Endothelial cell of umbilical vein (primary cell): ENCODE data around the gene USP30. TPM values are rescaled to one million over a fixed set of nuclear protein-coding genes. Genes with fewer than 3 reads are reported as not detected.

ENCODE experiments used
- BruUV-seq: library from RNA; stranded (reverse); fragments of 400-500 nt; replicated peaks from 2 replicates; lab custom pipeline; 2021; lab: Mats Ljungman, UMichigan
- CTCF ChIA-PET: fragments of 300-600, 350-600 bp; sonication (Branson Sonifier 250); formaldehyde crosslinking; loops from one replicate; lab custom pipeline; 2021; ENCODE audit warnings: antibody characterized with exemption, inconsistent platforms; lab: Charles Lee
- POLR2A ChIA-PET: fragments of 300-600, 350-600 bp; sonication (Branson Sonifier 250); formaldehyde crosslinking; loops from one replicate; lab custom pipeline; 2021; ENCODE audit warnings: antibody characterized with exemption, inconsistent platforms; lab: Charles Lee
- DNase-seq: peaks from one replicate; pipeline ENCODE4 v3.0.0-alpha.2; 2011; ENCODE audit warnings: low read depth, low spot score
- FAIRE-seq: peaks from 2 replicates; lab custom pipeline; 2011; peaks lifted over from hg19 to GRCh38; lab: Jason Lieb, UNC
- H2AFZ ChIP-seq: 2 replicates; pipeline ENCODE4 v1.6.0; 2012; ENCODE audit warnings: low read depth, low read length, control low read depth, inconsistent platforms
- H3K27ac ChIP-seq: 2 replicates; pipeline ENCODE4 v1.5.1; 2011; ENCODE audit warnings: low read depth, mild to moderate bottlenecking, control low read depth, low read length, moderate library complexity; ENCODE audit not compliant: insufficient read depth
- H3K27me3 ChIP-seq, 2 experiments: 2 replicates each; pipeline versions ENCODE4 v1.6.0 to v1.6.1; 2011; ENCODE audit warnings: low read length in 2 of 2, mixed read lengths in 1 of 2; ENCODE audit not compliant: control insufficient read depth in 2 of 2, insufficient read depth in 2 of 2
- H3K36me3 ChIP-seq, 2 experiments: 2 replicates in 1 of 2; 3 replicates in 1 of 2; pipeline ENCODE4 v1.5.1; 2011; ENCODE audit warnings: low read length in 2 of 2, mild to moderate bottlenecking in 1 of 2, moderate library complexity in 1 of 2; ENCODE audit not compliant: control insufficient read depth in 2 of 2, insufficient read depth in 2 of 2; ENCODE audit errors: extremely low read depth in 1 of 2
- H3K4me1 ChIP-seq: 3 replicates; pipeline ENCODE4 v1.5.1; 2011; ENCODE audit warnings: mild to moderate bottlenecking, low read length; ENCODE audit not compliant: control insufficient read depth, insufficient read depth; ENCODE audit errors: extremely low read depth
- H3K4me2 ChIP-seq: 2 replicates; pipeline ENCODE4 v1.6.1; 2011; ENCODE audit warnings: low read length, control low read depth, mixed read lengths; ENCODE audit not compliant: insufficient read depth
- H3K4me3 ChIP-seq, 3 experiments: fragments of 200-600 bp in 1 of 3; sonication (generic), shearing (Covaris generic) in 1 of 3; replicated peaks in 1 of 3; 2 replicates each; pipeline ENCODE4 v1.5.1; 2011 to 2016; ENCODE audit warnings: control low read depth in 3 of 3, low read length in 3 of 3, mild to moderate bottlenecking in 2 of 3, inconsistent platforms in 1 of 3, low read depth in 1 of 3, moderate library complexity in 1 of 3; ENCODE audit not compliant: insufficient read depth in 1 of 3
- H3K79me2 ChIP-seq: 2 replicates; pipeline ENCODE4 v1.6.0; 2012; ENCODE audit warnings: low read length, inconsistent platforms; ENCODE audit not compliant: control insufficient read depth, insufficient read depth
- H3K9ac ChIP-seq: replicated peaks from 2 replicates; pipeline ENCODE3; 2011; ENCODE audit warnings: low read length, control low read depth; ENCODE audit not compliant: insufficient read depth; ENCODE audit errors: extremely low read depth
- H3K9me1 ChIP-seq: replicated peaks from 3 replicates; pipeline ENCODE4 v1.6.0; 2011; ENCODE audit warnings: mild to moderate bottlenecking, low read length; ENCODE audit not compliant: control insufficient read depth, insufficient read depth; ENCODE audit errors: extremely low read depth
- H3K9me3 ChIP-seq: replicated peaks from 2 replicates; pipeline ENCODE4 v1.5.1; 2012; ENCODE audit warnings: low read length, inconsistent platforms; ENCODE audit not compliant: control insufficient read depth, insufficient read depth
- H4K20me1 ChIP-seq: replicated peaks from 2 replicates; pipeline ENCODE3; 2011; ENCODE audit warnings: mild to moderate bottlenecking, low read length; ENCODE audit not compliant: control insufficient read depth, insufficient read depth; ENCODE audit errors: extremely low read depth
- CTCF ChIP-seq, 2 donors: IDR thresholded peaks; 1 replicate in 1 of 2; 2 replicates in 1 of 2; pipeline ENCODE4 v1.5.1; 2011; ENCODE audit warnings: low read length in 2 of 2, mild to moderate bottlenecking in 2 of 2, moderate library complexity in 2 of 2, control low read depth in 1 of 2, inconsistent platforms in 1 of 2, low read depth in 1 of 2; ENCODE audit not compliant: insufficient read depth in 1 of 2; ENCODE audit errors: extremely low read depth in 1 of 2
- EZH2 ChIP-seq: IDR thresholded peaks from 2 replicates; pipeline ENCODE4 v1.6.1; 2012; ENCODE audit warnings: borderline replicate concordance, low read depth, mild to moderate bottlenecking, moderate library complexity, low read length, inconsistent platforms; ENCODE audit not compliant: severe bottlenecking
- FOS ChIP-seq: IDR thresholded peaks from 2 replicates; pipeline ENCODE4 v1.6.1; 2011; ENCODE audit warnings: mild to moderate bottlenecking, low read length, moderate library complexity, borderline replicate concordance; ENCODE audit not compliant: insufficient read depth
- GATA2 ChIP-seq: IDR thresholded peaks from 2 replicates; pipeline ENCODE4 v1.7.0; 2011; ENCODE audit warnings: low read depth, mild to moderate bottlenecking, moderate library complexity, mixed read lengths, low read length; ENCODE audit not compliant: insufficient read length, insufficient read depth
- JUN ChIP-seq: IDR thresholded peaks from 2 replicates; pipeline ENCODE4 v1.6.1; 2011; ENCODE audit warnings: borderline replicate concordance, low read depth; ENCODE audit not compliant: insufficient read length, insufficient read depth
- MAX ChIP-seq: IDR thresholded peaks from 2 replicates; pipeline ENCODE4 v1.6.1; 2011; ENCODE audit not compliant: insufficient read depth, insufficient read length
- MYC ChIP-seq: IDR thresholded peaks from one replicate; pipeline ENCODE4 v1.6.1; 2011; ENCODE audit warnings: mild to moderate bottlenecking, low read depth, low read length
- POLR2A ChIP-seq: IDR thresholded peaks from 2 replicates; pipeline ENCODE4 v1.6.1; 2012; ENCODE audit warnings: low read depth, mild to moderate bottlenecking, control low read depth, low read length
- POLR2AphosphoS5 ChIP-seq: IDR thresholded peaks from 2 replicates; pipeline ENCODE4 v1.6.1; 2012; ENCODE audit warnings: low read depth, mild to moderate bottlenecking, control low read depth, low read length, moderate library complexity; ENCODE audit not compliant: insufficient read depth
- dilution Hi-C: fragments of 300-500 bp; cut with MboI; formaldehyde crosslinking; loops from one replicate; pipeline ENCODE4 v1.15.0; 2019; ENCODE audit warnings: low sequenced_read_pairs; ENCODE audit not compliant: extremely low pct_ligation_motif_present
- intact Hi-C: fragments of 100-400 bp; cut with micrococcal nuclease; formaldehyde crosslinking; loops from one replicate; pipeline ENCODE4 v1.10.0; 2022
- polyA plus RNA-seq, 4 experiments: library from polyadenylated mRNA; depleted of rRNA in 3 of 4; stranded (reverse) in 3 of 4; unstranded in 1 of 4; fragments of >200 nt; gene quantifications; 2 replicates each; pipeline versions ENCODE4 v1.2.1 to v1.2.3, GENCODE V29; 2011 to 2012; ENCODE audit warnings: missing spikeins in 1 of 4
- total RNA-seq: library from RNA; stranded (reverse); gene quantifications from 2 replicates; pipeline ENCODE4 v1.2.3, GENCODE V29; 2021

USP30 gene
- total and polyA plus RNA-seq, 2 donors (not counting 3 experiments of a cell fraction or from before 2014, with no cell fraction given) = 14.2 to 24.3 TPM

- Histone ChIP-seq H3K4me2 (no peak overlapping the region), H3K4me1 (peaks cover 12% of the 10 kb centered on the region), H3K27me3 (no peaks in the 10 kb centered on the region), H3K36me3 (peaks cover 0 to 2% of the 10 kb centered on the region in 2 experiments), H3K27ac (no peak overlapping the region), H3K79me2 (no peaks in the 10 kb centered on the region), H3K9me3 (no peaks in the 10 kb centered on the region), H3K4me3 (no peak overlapping the region), H3K9me1 (no peaks in the 10 kb centered on the region), H3K9ac (no peak overlapping the region), H2AFZ (no peak overlapping the region), H4K20me1 (no peaks in the 10 kb centered on the region)
- FAIRE-seq = no peak
- ChIA-PET POLR2A (no interaction called here), CTCF (interaction anchor here (1.1 to 2.6 kb wide), 2 partner anchors 271 kb away, joined by 3 to 91 read pairs; no protein-coding TSS in a partner anchor)
- dilution Hi-C loops (no loop called here), intact Hi-C loops (loop anchor here (5.0 kb wide), 2 partner anchors 149 to 551 kb away; partner anchors contain the start of genes ISCU and SART3)
- no TSS peak for BruUV-seq
- no peak for DNase-seq
- no peak for TF ChIP-seq GATA2
- TF ChIP-seq POLR2AphosphoS5 = no peak
- no peak for TF ChIP-seq MYC
- no peak for TF ChIP-seq CTCF (IDR thresholded peaks at IDR 0.05; ENCODE audit: extremely low read depth in 1 of 2, insufficient read depth in 1 of 2, low read depth in 1 of 2, low read length in 2 of 2)
- TF ChIP-seq POLR2A = no peak
- no peak for TF ChIP-seq JUN
- TF ChIP-seq EZH2 = no peak
- TF ChIP-seq MAX = no peak
- TF ChIP-seq FOS = no peak
Measured at GRCh38 chr12:109113661-109114321, 61.4 kb downstream of the USP30 start.
